Stimulated activated CD8-positive, alpha-beta memory T cell treated with anti-CD3 and anti-CD28 coated beads, Interleukin-12 subunit alpha, Interleukin-12 subunit beta, amount 100 ng/mL, for 4 hours (primary cell): ENCODE results near the gene GALNT9.
"Not testable (repeated sequence)": the region's sequence is repeated elsewhere in the genome, so short reads cannot be mapped to it uniquely, and the experiment has no call there.

Experiments used
- DNase-seq: peaks from one replicate; pipeline ENCODE4 v3.0.0-alpha.2; 2020; ENCODE audit warnings: low read depth

GALNT9 gene

GRCh38 chr12:132196038-132196872 is 133.1 kb downstream of the GALNT9 start:
- no peak for DNase-seq

- not testable (repeated sequence) for DNase-seq
Observed at GRCh38 chr12:132195242-132195641, 134.1 kb downstream of the GALNT9 start.

GRCh38 chr12:132194556-132194955 is 134.8 kb downstream of the GALNT9 start:
- no peak for DNase-seq

- no peak for DNase-seq
Observed at GRCh38 chr12:132194056-132194455, 135.3 kb downstream of the GALNT9 start.

- no peak for DNase-seq
Observed at GRCh38 chr12:132191715-132192553, 137.5 kb downstream of the GALNT9 start.

- no peak for DNase-seq
Observed at GRCh38 chr12:132190834-132191500, 138.4 kb downstream of the GALNT9 start.

GRCh38 chr12:132190012-132190755 is 139.2 kb downstream of the GALNT9 start:
- DNase-seq = no peak

- peak; percentile 87 for DNase-seq
Observed at GRCh38 chr12:132189378-132190011, 139.9 kb downstream of the GALNT9 start.

- no peak for DNase-seq
Observed at GRCh38 chr12:132188916-132189325, 140.5 kb downstream of the GALNT9 start.

- DNase-seq = no peak
Observed at GRCh38 chr12:132188451-132188901, 140.9 kb downstream of the GALNT9 start.

- DNase-seq = no peak
Observed at GRCh38 chr12:132187646-132188450, 141.5 kb downstream of the GALNT9 start.

- no peak for DNase-seq
Observed at GRCh38 chr12:132186857-132187620, 142.3 kb downstream of the GALNT9 start.

GRCh38 chr12:132186208-132186856 is 143.1 kb downstream of the GALNT9 start:
- DNase-seq = no peak

GRCh38 chr12:132185705-132186104 is 143.7 kb downstream of the GALNT9 start:
- DNase-seq = no peak

GRCh38 chr12:132182711-132183365 is 146.6 kb downstream of the GALNT9 start:
- no peak for DNase-seq

GRCh38 chr12:132182206-132182710 is 147.1 kb downstream of the GALNT9 start:
- DNase-seq = no peak

GRCh38 chr12:132181570-132182200 is 147.7 kb downstream of the GALNT9 start:
- no peak for DNase-seq
